ENCODE measurements around the gene PAM.
"Not testable (repeated sequence)": the region's sequence is repeated elsewhere in the genome, so short reads cannot be mapped to it uniquely, and the experiment has no call there.

Gene PAM

GRCh38 chr5:102754767-102755431, at the start of gene PAM:
TSS of gene PAM (plus strand) at chr5:102755305. CDS start at chr5:102866196, 110,891 bp downstream.
- peak; percentile 23 for DNase-seq

DNA sequence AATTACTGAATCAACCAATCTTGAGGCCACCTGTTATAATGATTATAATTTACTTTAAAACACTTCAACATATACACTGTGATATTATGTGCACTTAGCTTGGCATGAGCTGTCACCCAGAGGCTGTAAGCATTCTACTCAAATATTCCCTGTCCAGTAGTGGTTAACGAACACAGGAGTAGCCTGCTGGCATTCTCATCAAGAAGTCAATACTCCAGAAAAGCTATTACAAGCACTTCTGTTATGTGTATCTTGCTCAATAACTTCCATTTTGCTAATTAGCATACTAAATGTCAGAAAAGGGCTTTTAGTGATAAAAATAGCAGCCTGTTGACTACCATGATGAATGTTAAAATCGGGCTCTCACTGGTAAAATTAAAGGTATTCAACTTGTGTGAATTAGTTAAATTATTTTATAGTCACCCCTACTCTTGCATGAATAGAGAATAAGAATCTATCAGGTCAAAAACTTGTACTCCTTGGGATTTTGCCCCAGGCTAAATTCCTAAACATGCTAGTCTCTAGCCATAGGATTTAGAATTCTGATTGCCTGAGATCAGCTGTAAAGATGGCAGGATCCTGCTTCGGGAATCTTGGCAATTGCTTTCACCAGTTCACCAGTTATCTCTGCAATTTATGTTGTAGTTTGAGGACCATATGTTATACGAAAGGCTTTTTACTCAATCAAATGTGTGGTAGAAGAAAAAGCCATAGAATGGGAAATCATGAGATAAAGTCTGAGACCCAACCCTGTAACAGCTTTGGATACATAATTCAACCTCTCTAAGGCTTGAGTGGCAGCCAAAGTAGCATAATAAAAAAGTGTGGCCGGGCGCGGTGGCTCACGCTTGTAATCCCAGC, 43.4 kb upstream of the PAM start:
- DNase-seq, result no peak

- no peak for DNase-seq
Measured at GRCh38 chr5:102713278-102713677, 41.8 kb upstream of the PAM start.

DNA sequence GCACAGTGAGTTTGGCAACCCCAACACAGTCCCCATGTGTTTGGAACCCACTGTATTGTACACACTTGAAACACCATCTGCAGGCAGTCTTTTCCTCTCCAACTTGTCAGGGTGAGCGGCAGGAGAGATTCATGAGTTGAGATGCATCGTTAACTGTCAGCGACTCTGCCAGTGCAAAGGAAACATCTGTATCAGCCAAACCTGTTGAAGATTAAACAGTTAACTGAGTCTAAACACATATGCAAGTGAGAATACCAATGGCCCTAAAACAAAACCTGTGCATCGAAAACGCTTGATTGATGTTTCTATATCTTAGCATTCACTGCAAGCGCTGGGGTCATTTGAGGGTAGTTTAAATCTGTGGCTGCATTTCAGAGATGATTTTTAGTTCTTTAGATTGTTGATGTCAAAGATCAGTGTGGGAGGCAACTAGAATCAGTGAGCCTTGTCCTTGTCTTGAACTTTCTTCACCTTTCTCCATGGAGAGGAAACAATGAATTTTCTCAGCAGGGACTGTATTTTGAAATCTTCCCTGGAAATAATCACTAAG, 41.3 kb upstream of the PAM start:
- DNase-seq, result peak; percentile 42

DNA sequence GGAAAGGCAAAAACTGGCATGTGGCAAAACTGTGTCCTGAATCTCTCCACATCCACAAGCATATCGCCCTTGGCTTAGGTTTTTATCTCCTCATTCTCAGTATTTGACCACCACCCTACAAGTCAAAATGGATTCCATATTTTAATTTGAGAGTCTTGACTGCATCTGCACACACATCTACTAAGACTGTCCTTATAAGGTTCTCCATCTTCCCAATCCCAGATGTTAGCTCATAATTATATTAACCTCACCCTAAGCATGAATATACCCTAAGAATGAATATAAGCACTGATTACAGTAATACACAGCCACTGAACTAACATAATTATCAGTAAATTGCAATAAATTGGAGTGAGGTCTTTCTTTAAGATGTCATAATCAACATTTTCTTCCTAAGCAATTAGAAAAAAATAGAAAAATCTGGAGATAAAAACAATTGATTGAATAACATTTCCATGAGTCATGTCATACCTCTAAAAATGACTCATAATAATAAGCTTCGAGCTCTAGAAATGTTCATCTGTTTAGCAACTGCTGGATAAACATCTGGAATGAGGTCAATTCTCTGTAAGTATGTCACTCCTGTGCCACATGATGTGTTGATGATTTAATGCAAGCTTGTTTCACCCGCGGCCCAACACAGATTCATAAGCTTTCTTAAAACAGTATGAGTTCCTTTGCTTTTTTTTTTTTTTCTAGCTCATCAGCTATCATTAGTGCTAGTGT, 39.9 kb upstream of the PAM start:
- DNase-seq, result no peak

GRCh38 chr5:102716017-102716416, 39.1 kb upstream of the PAM start:
- DNase-seq, result no peak

DNA sequence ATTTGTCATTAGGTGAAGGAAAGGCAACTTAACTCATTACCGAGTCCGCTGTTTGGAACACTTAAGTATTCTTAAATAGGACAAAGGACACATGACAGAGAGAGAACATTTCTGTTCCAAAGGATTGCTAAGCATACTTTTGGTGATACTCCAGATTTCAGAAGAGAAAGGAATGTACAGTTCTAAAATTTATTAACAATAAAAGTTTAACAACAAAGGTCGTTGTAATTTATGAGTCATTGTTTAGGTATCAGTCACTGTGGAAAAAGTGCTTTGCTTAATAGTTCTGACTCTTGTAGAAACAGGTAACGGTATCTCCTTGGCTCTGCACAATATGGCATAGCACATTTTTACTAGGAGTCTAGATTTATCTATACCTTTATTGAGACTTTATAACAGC, 36.3 kb upstream of the PAM start:
- no peak for DNase-seq

GRCh38 chr5:102719886-102720285, 35.2 kb upstream of the PAM start:
- DNase-seq, result no peak

DNA sequence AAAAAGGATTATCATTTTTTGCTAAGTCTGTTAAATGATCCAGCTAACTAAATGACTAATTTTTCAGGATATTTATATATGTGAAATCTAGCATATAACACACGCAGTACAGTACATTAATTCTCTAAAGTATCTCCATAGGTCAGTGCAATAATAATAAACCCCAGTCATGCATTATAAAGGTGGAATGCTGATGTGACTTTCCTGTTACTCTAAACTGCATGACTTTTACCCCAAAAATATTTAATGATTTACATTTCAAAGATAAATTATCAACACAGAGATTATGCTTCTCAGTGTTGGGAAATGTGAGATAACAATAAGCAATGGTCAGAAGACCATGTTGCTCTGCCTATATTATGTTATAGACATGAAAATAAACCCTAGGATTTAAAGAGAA, 34.1 kb upstream of the PAM start:
- no peak for DNase-seq

GRCh38 chr5:102722931-102723330, 32.2 kb upstream of the PAM start:
- DNase-seq, result no peak

DNA sequence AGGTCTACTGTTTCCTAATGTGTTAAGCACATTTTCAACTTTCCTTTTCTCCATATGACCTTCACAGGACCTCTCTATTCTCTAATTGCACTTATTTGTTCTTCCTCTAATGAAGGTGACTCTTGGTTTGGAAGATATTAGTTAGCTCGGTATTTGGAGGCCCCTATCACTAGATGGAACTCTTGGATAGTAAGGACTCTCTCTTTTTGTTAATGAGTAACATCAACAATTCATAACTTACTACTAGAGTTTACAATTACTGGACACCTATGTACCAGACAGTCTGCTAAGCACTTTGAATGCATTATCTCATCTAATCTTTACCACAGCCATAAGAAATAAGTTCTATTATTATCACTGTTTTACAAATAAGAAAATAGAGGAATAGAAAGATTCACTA, 23.4 kb upstream of the PAM start:
- no peak for DNase-seq

DNA sequence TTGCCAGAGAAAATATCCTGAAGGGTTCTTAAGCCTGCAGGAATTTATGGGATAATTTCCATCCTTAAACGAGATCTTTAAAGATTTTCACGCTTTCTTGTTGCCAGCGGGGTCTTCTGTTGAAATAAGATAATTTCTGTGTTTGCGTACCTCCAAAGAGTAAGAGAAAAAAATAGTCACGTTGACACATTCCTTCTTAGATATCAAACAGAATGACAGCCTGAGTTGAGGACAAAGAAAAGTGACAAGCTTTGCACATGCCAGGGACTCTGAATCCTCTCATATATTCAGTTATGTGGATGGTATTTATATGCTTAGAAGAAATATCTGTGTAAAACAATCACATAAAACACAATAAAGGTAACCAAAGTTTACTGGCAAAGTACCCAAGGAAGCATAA, 21.6 kb upstream of the PAM start:
- no peak for DNase-seq

DNA sequence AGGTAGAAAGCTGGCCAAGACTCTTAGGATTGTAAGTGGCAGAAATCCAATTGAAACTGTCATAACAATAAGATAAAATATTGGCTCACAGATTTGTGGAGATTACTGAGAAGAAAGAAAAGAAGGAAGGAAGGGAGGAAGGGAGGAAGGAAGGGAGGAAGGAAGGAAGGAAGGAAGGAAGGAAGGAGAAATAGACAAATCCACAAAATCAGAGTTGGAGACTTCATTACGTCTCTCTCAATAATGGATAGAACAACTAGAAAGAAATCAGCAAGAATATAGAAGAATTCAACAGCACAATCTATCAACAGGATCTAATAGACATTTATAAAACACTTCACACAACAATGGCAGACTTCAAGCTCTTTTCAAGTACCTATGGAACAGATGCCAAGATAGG, 17.9 kb upstream of the PAM start:
- no peak for DNase-seq

GRCh38 chr5:102737805-102738469, 17.2 kb upstream of the PAM start:
- DNase-seq, result peak; percentile 87

DNA sequence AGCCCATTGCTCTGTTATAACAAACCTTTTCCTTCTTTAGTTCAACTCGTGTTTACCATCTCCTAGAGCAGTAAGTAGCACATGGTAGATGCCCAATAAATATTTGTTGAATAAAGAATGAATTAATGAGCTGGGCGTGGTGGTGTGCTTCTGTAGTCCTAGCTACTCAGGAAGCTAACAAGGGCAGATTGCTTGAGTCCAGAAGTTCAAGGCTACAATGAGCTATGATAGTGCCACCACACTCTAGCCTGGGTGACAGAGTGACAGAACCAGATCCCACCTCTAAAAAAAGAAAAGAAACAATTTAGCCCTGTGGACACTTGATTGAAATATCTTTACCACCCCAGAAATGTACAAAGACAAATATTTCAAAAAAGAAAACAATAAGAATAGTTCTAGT, 14.6 kb upstream of the PAM start:
- DNase-seq, result no peak

DNA sequence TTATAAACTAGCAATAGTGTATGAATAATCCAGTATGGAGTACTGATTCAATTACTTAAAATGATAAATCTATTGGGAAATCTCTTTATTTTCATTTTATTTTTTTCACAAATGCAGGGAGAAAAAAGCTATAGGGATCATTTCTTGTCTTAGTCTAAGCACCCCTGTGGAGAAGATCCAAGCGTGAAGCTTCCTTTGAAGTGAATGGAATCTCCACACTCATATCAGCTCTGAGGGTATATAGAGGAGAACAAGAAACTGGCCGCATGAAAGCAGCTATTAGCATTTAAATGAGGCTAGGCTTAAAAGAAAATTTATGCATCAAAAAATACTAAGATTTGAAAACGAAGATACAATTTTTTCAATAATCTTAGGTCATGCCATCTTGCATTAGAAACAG, 12.9 kb upstream of the PAM start:
- DNase-seq, result no peak

DNA sequence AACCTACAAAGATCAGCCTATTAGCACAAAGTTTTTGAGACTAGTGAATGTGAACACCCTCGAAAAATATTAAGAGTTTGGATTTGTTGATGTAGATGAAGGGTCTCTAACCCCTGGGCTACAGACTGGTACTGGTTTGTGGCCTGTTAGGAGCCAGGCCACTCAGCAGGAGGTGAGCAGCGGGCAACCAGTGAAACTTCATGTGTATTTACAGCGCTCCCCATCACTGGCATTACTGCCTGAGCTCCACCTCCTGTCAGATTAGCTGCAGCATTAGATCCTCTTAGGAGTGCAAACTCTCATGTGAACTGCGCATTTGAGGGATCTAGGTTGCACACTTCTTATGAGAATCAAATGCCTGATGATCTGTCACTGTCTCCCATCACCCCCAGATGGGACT, 11.2 kb upstream of the PAM start:
- no peak for DNase-seq

DNA sequence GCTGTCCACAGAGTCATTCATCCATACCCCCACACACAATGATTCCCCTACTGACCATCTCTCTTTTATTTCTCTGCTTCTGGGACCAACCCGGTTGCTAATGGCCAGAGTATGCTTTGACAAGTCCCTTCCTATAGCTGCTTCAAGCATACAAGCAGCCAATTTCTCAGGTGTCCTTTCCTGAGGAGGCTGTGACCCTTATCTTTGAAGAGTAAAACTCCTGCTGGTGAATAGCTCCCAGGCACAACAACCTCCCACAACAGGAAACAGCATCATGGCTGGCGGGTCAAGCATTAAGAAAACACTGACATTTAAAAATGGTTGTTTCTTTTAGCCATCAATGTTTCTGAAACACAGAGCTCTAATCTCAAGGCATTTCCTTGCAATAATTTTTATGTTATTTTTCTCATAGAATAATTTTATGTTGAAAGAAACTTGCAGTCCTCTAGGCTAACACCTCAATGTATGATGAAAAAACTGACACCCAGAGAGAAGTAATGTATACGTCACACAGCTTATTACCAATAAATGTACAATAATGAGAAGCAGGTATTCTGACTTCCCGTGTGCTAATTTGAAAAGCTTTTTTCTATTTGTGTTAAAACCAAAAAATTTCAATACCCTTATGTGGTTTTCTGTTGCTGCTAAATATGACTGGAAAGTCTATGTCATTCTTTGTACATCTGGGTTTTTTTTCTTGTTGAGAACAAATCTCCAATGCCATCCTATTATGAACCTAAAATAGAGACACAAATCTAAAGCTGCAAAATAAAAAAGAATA, 7.5 kb upstream of the PAM start:
- no peak for DNase-seq

GRCh38 chr5:102749416-102750030, 5.6 kb upstream of the PAM start:
- no peak for DNase-seq

GRCh38 chr5:102750151-102750834, 4.8 kb upstream of the PAM start:
- no peak for DNase-seq

GRCh38 chr5:102751903-102752376, 3.2 kb upstream of the PAM start:
- not testable (repeated sequence) for DNase-seq
